CD14-positive monocyte (primary cell): ENCODE data around the gene CGNL1. TPM values are rescaled to one million over a fixed set of nuclear protein-coding genes. Genes with fewer than 3 reads are reported as not detected.

Experiments used
- DNase-seq, 3 donors: peaks; one replicate each; pipeline ENCODE4 v3.0.0-alpha.2; 2011 to 2022
- H2AFZ ChIP-seq: 2 replicates; pipeline ENCODE4 v1.6.0; 2012; ENCODE audit warnings: mild to moderate bottlenecking, low read depth, low read length, inconsistent platforms; ENCODE audit not compliant: insufficient read depth, poor library complexity, severe bottlenecking
- H3K27ac ChIP-seq, 2 donors: 1 replicate in 1 of 2; 2 replicates in 1 of 2; pipeline ENCODE4 v1.5.1; 2012 to 2013; ENCODE audit warnings: low read length in 2 of 2, control low read depth in 1 of 2, inconsistent platforms in 1 of 2, low read depth in 1 of 2, mild to moderate bottlenecking in 1 of 2
- H3K27me3 ChIP-seq, 2 donors: one replicate each; pipeline versions ENCODE4 v1.6.0 to v1.6.1; 2011 to 2013; ENCODE audit warnings: low read length in 2 of 2; ENCODE audit not compliant: control insufficient read depth in 2 of 2, insufficient read depth in 2 of 2
- H3K36me3 ChIP-seq, 2 donors: replicated peaks in 1 of 2; 1 replicate in 1 of 2; 2 replicates in 1 of 2; pipeline versions ENCODE4 v1.5.1 to v1.6.1; 2012 to 2013; ENCODE audit warnings: low read length in 2 of 2, control low read depth in 1 of 2, inconsistent platforms in 1 of 2, mild to moderate bottlenecking in 1 of 2; ENCODE audit not compliant: insufficient read depth in 2 of 2, control insufficient read depth in 1 of 2
- H3K4me1 ChIP-seq, 2 donors: 1 replicate in 1 of 2; 2 replicates in 1 of 2; pipeline versions ENCODE4 v1.5.1 to v1.6.1; 2012 to 2013; ENCODE audit warnings: low read length in 2 of 2, control low read depth in 1 of 2, inconsistent platforms in 1 of 2, mild to moderate bottlenecking in 1 of 2, moderate library complexity in 1 of 2; ENCODE audit not compliant: insufficient read depth in 2 of 2, control insufficient read depth in 1 of 2
- H3K4me2 ChIP-seq: replicated peaks from 2 replicates; pipeline ENCODE3; 2012; ENCODE audit warnings: low read length, moderate library complexity, mild to moderate bottlenecking; ENCODE audit not compliant: poor library complexity, severe bottlenecking; ENCODE audit errors: extremely low read depth
- H3K4me3 ChIP-seq, 3 experiments: fragments of 200-600 bp in 1 of 3; sonication (generic) in 1 of 3; replicated peaks in 1 of 3; 1 replicate in 2 of 3; 2 replicates in 1 of 3; pipeline ENCODE4 v1.5.1; 2011 to 2013; ENCODE audit warnings: low read length in 3 of 3, mild to moderate bottlenecking in 3 of 3, control low read depth in 2 of 3, low read depth in 2 of 3, inconsistent platforms in 1 of 3, moderate library complexity in 1 of 3
- H3K79me2 ChIP-seq: 2 replicates; pipeline ENCODE4 v1.6.0; 2012; ENCODE audit warnings: mild to moderate bottlenecking, control low read depth, inconsistent platforms, low read length, moderate library complexity; ENCODE audit not compliant: insufficient read depth
- H3K9ac ChIP-seq: 2 replicates; pipeline ENCODE4 v1.6.0; 2017; ENCODE audit warnings: low read length, mild to moderate bottlenecking; ENCODE audit not compliant: insufficient read depth, poor library complexity, severe bottlenecking
- H3K9me3 ChIP-seq, 2 donors: replicated peaks in 1 of 2; 1 replicate in 1 of 2; 2 replicates in 1 of 2; pipeline versions ENCODE4 v1.5.1 to v1.6.1; 2012 to 2013; ENCODE audit warnings: low read length in 2 of 2, control low read depth in 1 of 2; ENCODE audit not compliant: control insufficient read depth in 1 of 2, insufficient read depth in 1 of 2
- H4K20me1 ChIP-seq: 2 replicates; pipeline ENCODE4 v1.6.0; 2012; ENCODE audit warnings: mild to moderate bottlenecking, low read length, control low read depth, moderate library complexity; ENCODE audit not compliant: insufficient read depth
- H3K27ac Mint-ChIP-seq, 7 donors: one replicate each; pipeline ENCODE4 v1.8.0; 2020; ENCODE audit warnings: mild to moderate bottlenecking in 7 of 7, mixed read lengths in 7 of 7, moderate library complexity in 6 of 7, inconsistent platforms in 2 of 7
- H3K27me3 Mint-ChIP-seq, 3 donors: one replicate each; pipeline ENCODE4 v1.8.0; 2021 to 2022; ENCODE audit warnings: low read depth in 3 of 3, mild to moderate bottlenecking in 3 of 3, mixed read lengths in 3 of 3, moderate library complexity in 3 of 3, inconsistent platforms in 1 of 3
- H3K36me3 Mint-ChIP-seq, 2 donors: one replicate each; pipeline ENCODE4 v1.8.0; 2020; ENCODE audit warnings: mixed read lengths in 2 of 2, inconsistent platforms in 1 of 2, mild to moderate bottlenecking in 1 of 2
- H3K4me1 Mint-ChIP-seq: one replicate; pipeline ENCODE4 v1.8.0; 2020; ENCODE audit warnings: mild to moderate bottlenecking, mixed read lengths
- H3K4me3 Mint-ChIP-seq, 2 donors: one replicate each; pipeline ENCODE4 v1.8.0; 2020; ENCODE audit warnings: mild to moderate bottlenecking in 2 of 2, mixed read lengths in 2 of 2, moderate library complexity in 1 of 2
- H3K9me3 Mint-ChIP-seq, 7 donors: one replicate each; pipeline ENCODE4 v1.8.0; 2020 to 2022; ENCODE audit warnings: mixed read lengths in 7 of 7, mild to moderate bottlenecking in 6 of 7, moderate library complexity in 6 of 7, inconsistent platforms in 2 of 7
- CTCF ChIP-seq: fragments of 200-600 bp; IDR thresholded peaks from one replicate; pipeline ENCODE4 v1.8.0; 2022; ENCODE audit warnings: antibody characterized with exemption, mild to moderate bottlenecking
- WGBS: methylation state at CpG from one replicate; pipeline ENCODE4 v1.1.5; 2013; ENCODE audit warnings: missing lambda C conversion rate; ENCODE audit not compliant: insufficient coverage; 5-methylcytosine and 5-hydroxymethylcytosine counted together
- intact Hi-C, 2 donors: fragments of 100-400 bp; cut with micrococcal nuclease; formaldehyde crosslinking; loops; one replicate each; pipeline versions ENCODE4 v1.15.0 to v1.15.1; 2023
- polyA plus RNA-seq, 3 donors: library from polyadenylated mRNA; depleted of rRNA in 1 of 3; unstranded in 2 of 3; stranded (reverse) in 1 of 3; fragments of 300-500 nt in 2 of 3; fragments of >200 nt in 1 of 3; fragmentation: Illumina TruSeq in 2 of 3; gene quantifications; 1 replicate in 2 of 3; 2 replicates in 1 of 3; pipeline ENCODE4 v1.2.3, GENCODE V29; 2012 to 2021

CGNL1 gene
- polyA plus RNA-seq, 3 donors, result not detected

GRCh38 chr15:57503911-57504598, 127.8 kb downstream of the CGNL1 start:
- 98% methylated on average over 7 of the region's 9 CpGs for WGBS
- Mint-ChIP-seq H3K36me3 (no peaks in the 10 kb centered on the region), H3K4me3 (no peak overlapping the region), H3K27me3 (peaks cover 0 to 3% (median 1%) of the 10 kb centered on the region in 3 donors), H3K27ac (no peak overlapping the region), H3K4me1 (no peaks in the 10 kb centered on the region), H3K9me3 (no peaks in the 10 kb centered on the region)
- Histone ChIP-seq H3K27me3 (no peaks in the 10 kb centered on the region), H3K79me2 (no peaks in the 10 kb centered on the region), H3K4me2 (no peak overlapping the region), H2AFZ (no peak overlapping the region), H3K4me1 (no peaks in the 10 kb centered on the region), H3K4me3 (no peak overlapping the region), H4K20me1 (no peaks in the 10 kb centered on the region), H3K9ac (no peak overlapping the region), H3K36me3 (no peaks in the 10 kb centered on the region), H3K9me3 (no peaks in the 10 kb centered on the region), H3K27ac (no peak overlapping the region)
- intact Hi-C loops, result no loop called here
- no peak for DNase-seq
- no peak for TF ChIP-seq CTCF

GRCh38 chr15:57504599-57504940, 128.3 kb downstream of the CGNL1 start:
- H3K4me1 ChIP-seq, result no peaks in the 10 kb centered on the region
- no peaks in the 10 kb centered on the region for H3K9me3 Mint-ChIP-seq
- no peak overlapping the region for H2AFZ ChIP-seq
- TF ChIP-seq CTCF, result no peak
- no peak overlapping the region for H3K27ac Mint-ChIP-seq
- no peaks in the 10 kb centered on the region for H3K9me3 ChIP-seq
- H3K36me3 ChIP-seq, result no peaks in the 10 kb centered on the region
- H3K27ac ChIP-seq, result no peak overlapping the region
- H3K9ac ChIP-seq, result no peak overlapping the region
- no peak overlapping the region for H3K4me3 ChIP-seq
- H3K4me3 Mint-ChIP-seq, result no peak overlapping the region
- peaks cover 0 to 3% (median 1%) of the 10 kb centered on the region in 3 donors for H3K27me3 Mint-ChIP-seq
- H3K79me2 ChIP-seq, result no peaks in the 10 kb centered on the region
- no peaks in the 10 kb centered on the region for H4K20me1 ChIP-seq
- no peak overlapping the region for H3K4me2 ChIP-seq
- no peaks in the 10 kb centered on the region for H3K36me3 Mint-ChIP-seq
- 100% methylated on average over 1 of the region's 1 CpG for WGBS
- H3K27me3 ChIP-seq, result no peaks in the 10 kb centered on the region
- no peaks in the 10 kb centered on the region for H3K4me1 Mint-ChIP-seq
- no peak for DNase-seq
- intact Hi-C loops, result no loop called here
